HG03175 (cell line): ENCODE data around the gene MME.

Source experiments
- ATAC-seq: cut with Tn5 transposase; IDR thresholded peaks from one replicate; pipeline ENCODE4 v1.9.1; 2021; ENCODE audit warnings: mild to moderate bottlenecking, moderate library complexity; ENCODE audit not compliant: unreplicated experiment

MME gene

DNA sequence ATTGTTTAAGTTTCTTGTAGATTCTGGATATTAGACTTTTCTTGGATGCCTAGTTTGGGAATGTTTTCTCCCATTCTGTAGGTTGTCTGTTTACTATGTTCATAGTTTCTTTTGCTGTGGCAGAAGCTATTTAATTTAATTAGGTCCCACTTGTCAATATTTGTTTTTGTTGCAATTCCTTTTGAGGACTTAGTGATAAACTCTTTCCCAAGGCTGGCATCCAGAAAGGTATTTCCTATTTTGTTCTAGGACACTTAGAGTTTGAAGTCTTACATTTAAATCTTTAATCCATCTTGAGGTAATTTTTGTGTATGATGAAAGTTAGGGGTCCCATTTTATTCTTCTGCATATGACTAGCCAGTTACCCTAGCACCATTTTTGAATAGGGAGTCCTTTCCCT is 54.9 kb downstream of the MME start:
- no peak for ATAC-seq

- no peak for ATAC-seq
These were observed 58.6 kb downstream of the MME start for GRCh38 chr3:155138677-155139076.

DNA sequence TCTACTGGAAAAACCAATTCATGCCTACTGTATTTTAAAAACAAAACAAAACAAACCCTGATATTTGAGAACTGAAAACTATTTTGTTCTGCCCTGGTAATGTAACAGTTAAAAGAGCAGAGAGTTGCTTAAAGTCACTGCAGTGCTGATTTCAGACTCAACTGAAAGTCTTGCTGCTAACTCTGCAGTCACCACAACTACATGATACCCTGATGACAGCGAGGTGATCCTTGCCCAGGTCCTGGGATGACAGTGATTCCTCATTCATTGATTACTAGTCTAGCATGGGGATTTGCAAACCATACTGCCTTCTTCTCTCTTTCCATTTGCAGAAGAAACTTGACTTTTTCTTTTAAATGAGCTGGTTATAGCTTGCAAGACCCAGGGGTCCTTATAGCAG is 67.5 kb downstream of the MME start:
- ATAC-seq: no peak

DNA sequence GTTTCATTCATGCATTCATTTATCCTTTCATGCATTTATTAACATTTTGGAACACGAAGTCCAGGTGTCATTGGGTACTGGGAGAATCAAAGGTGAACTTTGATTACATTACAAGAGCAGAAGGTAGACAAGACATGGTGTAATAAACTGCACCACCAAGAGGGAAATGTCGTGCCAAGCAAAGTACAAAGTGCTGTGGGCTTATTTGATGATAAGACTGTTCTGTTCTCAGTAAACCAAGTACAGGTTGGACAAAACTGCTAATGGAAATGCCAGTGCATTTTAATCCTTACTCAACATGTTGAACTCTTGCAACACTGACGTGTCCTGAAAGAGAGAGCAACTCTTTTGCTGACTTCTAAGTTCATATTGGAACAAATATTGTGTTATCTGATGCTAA is 69.4 kb downstream of the MME start:
- ATAC-seq: no peak

DNA sequence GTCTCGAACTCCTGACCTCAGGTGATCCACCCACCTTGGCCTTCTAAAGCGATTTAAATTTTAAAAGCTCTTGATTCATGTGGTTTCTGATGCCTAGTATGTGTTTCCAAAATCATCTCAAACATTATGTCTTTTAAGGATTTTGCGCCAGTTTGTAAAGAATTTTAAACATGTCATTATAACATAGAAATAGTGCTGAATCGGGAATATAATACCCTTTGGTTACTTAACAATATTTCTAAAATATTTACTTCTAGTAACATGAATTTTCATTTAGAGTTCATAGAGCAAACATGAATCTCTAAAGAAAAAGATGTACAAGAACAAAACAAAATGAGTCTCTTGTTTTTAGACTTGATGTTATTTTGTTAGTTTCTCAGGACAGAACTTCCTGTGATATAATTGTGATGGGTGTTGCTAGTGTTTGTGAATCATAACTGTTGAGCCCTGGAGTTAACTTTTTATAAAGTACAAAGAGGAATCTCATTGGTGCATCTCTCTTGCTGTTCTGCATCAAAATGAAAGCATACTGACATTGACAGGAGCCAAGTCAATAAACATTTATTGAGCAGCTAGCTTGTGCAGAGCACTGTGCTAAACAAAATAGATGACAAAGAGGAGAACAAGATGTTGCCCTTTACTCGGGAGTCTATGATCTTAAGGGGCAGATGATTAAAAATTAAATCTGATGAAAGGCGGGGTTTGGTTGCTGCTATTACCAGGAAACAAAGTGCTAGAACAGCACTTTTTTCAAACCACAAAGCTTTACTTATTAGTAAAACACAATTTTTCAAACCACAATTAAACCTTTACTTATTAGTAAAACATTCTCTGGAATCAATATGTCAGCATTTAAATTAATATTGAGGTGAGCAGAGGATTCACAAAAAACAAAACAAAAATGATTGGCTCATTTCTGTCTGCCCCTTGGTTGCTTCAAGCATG is 73.4 kb downstream of the MME start:
- ATAC-seq: no peak

GRCh38 chr3:155154255-155154654 is 74.1 kb downstream of the MME start:
- ATAC-seq: no peak

DNA sequence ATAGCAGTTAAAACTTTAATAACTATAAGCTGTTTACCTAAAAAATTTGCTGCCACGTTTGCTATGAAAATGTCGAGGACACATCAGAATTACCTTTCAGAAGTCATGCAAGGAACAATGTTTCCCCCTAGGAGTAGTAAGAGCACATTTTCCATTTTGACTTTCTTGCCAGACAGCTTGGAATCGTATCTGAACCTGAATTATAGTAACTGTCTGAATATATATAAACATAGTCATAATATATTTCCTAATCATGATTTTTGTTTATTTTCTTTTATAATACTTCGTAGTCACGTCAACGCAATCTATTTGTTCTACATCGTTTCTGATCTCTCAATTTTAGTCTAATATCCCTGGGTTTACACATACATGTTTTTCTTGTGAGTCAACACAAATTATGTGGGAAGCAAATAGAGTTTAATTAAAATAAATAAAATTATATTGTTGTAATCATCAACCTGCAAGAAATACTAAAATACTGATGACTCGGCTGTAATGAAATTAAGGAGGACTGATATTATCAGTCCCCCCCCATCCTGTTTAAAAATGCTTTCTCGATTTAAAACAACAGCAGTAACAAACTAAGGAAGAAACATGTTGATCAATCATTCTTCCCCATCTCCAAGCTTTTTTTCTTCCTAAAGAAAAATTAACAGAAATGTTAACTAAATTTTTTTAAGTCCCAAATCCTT is 78.4 kb downstream of the MME start:
- ATAC-seq: no peak

GRCh38 chr3:155159301-155159700 is 79.2 kb downstream of the MME start:
- ATAC-seq: no peak

DNA sequence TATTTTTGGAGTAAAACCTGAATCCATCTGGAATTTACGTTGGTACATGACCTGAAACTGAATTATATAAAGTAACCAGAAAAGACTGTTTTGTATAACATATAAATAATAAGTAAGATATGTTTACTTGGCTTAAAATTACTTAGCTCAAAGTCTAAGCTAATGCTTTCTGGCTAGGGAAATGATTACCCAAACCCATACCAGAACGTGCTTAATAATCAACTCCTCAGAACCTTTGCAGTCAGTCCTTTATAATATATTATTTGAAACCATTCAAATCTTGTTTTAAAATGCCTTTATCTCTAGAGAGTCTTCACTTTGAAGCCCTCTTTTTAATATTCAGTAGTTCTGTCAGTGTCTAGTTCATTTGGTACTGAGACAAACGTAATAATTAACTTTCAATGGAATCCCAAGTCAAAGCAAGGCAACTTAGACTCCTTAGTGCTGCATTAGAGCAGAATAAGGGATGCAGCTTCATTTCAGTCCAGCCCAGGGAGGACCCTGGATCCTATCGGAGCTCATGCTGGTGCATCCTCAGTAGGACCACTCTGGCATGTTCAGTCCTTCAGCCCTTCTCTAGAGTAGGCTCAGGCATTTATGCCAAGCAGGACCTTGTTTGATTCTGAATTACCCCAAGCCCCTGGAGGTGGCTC is 81.6 kb downstream of the MME start:
- ATAC-seq: no peak

DNA sequence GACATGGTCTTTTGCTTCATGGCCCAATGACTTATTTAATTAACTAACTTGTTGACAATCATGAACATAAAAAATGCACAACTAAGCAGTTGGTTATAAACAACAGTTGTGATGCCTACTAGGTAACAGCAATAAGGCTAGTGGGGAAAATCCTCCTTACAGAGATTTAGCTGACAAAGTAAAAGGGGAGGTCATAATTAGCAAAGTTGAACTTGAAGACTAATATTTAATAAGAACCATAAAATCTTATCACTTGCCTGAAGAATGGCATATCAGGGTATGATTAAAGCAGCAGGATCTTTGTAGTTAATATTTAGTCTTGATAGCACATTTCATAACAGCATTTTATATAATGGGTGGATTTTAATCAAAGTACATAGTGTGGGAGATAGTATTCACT is 84.2 kb downstream of the MME start:
- no peak for ATAC-seq

GRCh38 chr3:155166441-155166840 is 86.3 kb downstream of the MME start:
- no peak for ATAC-seq

DNA sequence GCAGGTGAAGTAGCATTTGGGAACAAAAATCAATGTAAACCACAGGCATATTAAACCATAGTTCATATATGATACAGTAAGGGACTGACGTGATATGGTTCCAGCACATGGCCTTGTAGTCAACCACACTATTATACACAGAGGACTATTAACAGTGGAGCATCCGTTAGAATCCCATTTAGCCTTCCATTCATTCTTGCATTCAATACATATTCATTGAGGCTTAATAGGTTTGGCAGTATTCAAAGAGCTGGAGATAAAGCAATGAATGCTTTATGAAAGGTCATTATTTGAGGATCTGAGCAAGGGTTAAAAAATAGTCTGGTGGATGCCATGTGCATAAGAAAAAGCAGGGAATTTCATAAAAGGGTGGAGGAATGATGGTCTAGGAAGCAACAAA is 89.1 kb downstream of the MME start:
- no peak for ATAC-seq

DNA sequence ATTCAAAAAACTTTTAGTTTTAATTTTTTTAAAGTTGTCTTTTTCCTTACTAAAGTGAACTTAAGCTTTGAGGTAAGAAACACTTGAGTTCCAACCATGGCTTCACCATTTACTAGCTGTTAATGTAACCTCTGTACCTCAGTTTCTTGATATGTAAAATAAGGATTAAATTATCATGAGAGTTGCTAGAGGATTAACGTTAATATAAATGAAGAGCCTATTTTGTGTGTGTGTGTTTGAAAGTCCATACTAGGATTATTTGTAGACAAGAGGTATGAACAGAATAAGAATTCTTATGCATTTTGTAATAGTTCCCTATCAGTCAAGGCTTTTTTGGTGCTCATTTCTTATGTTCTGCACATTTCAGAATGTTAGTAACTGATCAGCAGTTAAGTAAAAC is 93.7 kb downstream of the MME start:
- ATAC-seq: no peak

DNA sequence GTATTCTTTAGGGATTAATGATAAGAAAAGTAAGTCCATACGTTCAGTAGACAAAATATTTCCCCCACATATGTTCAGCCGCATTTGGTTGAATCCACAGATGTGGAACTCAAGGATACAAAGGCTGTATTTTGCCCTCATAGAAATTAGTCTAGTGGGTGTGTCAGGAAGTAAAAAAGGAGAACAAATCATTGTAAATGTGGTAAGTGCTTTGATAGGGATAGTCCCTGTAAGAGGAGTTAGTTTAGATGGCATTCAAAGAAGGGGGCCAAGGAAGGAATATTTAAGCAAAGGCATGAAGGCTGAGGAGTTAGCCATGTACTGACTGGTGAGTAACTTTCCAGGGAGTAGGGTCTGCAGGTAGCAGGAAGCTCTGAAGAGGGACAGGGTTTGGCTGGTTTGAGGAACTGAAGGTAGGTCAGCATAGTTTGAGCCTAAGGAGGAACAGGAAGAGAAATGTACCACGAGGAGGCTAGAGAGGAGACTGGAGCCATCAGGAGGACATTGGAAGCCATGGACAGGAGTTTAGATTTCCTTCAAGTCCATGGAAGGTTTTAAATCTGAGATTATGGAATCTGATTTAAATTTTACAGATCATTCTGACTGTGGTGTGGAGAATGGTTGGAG is 98.8 kb downstream of the MME start:
- ATAC-seq: no peak

GRCh38 chr3:155179437-155179827 is 99.3 kb downstream of the MME start:
- no peak for ATAC-seq

DNA sequence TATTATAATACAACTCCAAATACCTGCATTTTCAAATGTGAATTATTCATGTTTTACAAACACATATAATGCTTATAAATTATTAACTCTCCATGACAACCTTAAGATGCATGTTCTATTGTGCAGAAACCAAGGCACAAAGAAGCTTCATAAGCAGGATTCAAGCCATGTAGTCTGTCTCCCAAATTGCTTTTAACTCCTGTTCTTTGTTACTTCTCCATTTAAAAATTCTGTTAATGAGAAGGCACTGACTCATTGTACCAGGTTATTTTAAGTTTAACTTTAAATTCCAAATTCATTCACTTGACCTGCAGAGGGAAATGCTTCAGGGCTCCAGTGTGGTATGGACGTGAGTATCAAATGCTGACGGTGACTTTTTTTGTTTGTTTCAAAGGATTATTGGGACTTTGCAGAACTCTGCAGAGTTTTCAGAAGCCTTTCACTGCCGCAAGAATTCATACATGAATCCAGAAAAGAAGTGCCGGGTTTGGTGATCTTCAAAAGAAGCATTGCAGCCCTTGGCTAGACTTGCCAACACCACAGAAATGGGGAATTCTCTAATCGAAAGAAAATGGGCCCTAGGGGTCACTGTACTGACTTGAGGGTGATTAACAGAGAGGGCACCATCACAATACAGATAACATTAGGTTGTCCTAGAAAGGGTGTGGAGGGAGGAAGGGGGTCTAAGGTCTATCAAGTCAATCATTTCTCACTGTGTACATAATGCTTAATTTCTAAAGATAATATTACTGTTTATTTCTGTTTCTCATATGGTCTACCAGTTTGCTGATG is 100.0 kb downstream of the MME start:
- ATAC-seq: no peak

- no peak for ATAC-seq
These were observed 102.3 kb downstream of the MME start for GRCh38 chr3:155182467-155182866.

- no peak for ATAC-seq
These were observed 103.9 kb downstream of the MME start for GRCh38 chr3:155184011-155184410.

DNA sequence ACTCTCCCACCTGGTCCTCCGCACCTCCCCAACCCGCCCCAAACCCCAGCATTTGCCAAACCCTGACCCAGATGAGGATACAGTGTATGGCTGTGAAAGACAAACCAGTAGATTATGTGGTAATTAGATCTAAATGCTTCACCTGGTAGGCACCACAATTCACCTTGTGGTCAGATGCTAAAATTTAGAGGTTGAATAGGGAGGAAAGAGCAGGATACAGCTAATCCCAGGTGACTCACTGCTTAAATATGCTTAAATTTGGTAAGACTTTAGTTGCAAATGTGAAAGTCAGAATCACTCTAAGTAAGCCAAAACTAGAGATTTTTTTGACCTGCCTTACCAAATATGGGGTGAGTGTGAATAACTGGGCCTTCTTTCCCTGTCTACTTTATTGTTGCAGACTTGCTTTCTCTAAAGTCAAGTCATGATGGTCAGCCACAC is 105.5 kb downstream of the MME start:
- no peak for ATAC-seq

DNA sequence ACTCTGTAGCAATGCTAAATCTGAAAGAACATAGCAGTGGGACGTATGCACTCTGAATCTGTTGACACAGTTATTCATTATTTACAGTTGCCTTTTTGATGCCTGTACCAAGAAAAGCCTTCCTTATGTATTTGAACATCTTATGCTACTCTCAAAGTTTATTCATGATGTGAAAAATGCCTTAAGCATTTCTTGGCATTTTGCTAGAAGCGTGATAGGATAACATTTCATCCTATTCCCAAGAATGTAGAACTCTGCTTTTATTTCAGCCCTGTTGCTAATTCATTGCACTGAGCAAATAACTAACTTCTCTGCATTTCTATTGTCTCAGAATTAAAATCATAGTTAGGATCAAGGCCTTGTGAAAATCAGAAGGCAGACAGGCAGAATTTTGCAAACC is 107.9 kb downstream of the MME start:
- ATAC-seq: no peak

DNA sequence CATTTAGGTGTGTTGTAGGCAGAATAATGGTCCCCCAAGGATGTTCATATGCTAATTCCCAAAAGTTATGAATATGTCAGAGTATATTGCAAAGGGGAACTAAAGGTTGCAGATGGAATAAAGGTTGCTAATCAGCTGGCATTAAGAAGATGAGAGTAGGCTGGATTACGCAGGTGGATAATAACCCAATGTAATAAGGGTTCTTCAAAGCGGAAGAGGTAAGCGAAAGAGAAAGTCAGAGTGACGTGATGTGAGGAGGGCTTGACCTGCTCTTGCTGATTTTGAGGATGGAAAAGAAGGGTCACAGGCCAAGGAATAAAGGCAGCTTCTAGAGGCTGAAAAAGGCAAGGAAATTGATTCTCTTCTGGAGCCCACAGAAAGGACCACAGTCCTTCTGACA is 109.4 kb downstream of the MME start:
- ATAC-seq: no peak
